ENCODE data around the gene ANO9.

ANO9 gene

GRCh38 chr11:380095-380480 lies 61.7 kb downstream of the ANO9 start:
- H3K27ac ChIP-seq = no peak overlapping the region
- no peaks in the 10 kb centered on the region for H3K9me3 ChIP-seq (ENCODE audit: severe bottlenecking)
- TF ChIP-seq, protein P1, sequence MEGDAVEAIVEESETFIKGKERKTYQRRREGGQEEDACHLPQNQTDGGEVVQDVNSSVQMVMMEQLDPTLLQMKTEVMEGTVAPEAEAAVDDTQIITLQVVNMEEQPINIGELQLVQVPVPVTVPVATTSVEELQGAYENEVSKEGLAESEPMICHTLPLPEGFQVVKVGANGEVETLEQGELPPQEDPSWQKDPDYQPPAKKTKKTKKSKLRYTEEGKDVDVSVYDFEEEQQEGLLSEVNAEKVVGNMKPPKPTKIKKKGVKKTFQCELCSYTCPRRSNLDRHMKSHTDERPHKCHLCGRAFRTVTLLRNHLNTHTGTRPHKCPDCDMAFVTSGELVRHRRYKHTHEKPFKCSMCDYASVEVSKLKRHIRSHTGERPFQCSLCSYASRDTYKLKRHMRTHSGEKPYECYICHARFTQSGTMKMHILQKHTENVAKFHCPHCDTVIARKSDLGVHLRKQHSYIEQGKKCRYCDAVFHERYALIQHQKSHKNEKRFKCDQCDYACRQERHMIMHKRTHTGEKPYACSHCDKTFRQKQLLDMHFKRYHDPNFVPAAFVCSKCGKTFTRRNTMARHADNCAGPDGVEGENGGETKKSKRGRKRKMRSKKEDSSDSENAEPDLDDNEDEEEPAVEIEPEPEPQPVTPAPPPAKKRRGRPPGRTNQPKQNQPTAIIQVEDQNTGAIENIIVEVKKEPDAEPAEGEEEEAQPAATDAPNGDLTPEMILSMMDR (IDR thresholded peaks at IDR 0.05; ENCODE audit: low read depth, low read length) = no peak
- H3K36me3 ChIP-seq = peaks cover 59% of the 10 kb centered on the region
- no peaks in the 10 kb centered on the region for H3K27me3 ChIP-seq (ENCODE audit: insufficient read depth, low read depth, severe bottlenecking)
- H3K4me3 ChIP-seq (ENCODE audit: low read depth, low read length) = no peak overlapping the region
- no peak for DNase-seq

DNA sequence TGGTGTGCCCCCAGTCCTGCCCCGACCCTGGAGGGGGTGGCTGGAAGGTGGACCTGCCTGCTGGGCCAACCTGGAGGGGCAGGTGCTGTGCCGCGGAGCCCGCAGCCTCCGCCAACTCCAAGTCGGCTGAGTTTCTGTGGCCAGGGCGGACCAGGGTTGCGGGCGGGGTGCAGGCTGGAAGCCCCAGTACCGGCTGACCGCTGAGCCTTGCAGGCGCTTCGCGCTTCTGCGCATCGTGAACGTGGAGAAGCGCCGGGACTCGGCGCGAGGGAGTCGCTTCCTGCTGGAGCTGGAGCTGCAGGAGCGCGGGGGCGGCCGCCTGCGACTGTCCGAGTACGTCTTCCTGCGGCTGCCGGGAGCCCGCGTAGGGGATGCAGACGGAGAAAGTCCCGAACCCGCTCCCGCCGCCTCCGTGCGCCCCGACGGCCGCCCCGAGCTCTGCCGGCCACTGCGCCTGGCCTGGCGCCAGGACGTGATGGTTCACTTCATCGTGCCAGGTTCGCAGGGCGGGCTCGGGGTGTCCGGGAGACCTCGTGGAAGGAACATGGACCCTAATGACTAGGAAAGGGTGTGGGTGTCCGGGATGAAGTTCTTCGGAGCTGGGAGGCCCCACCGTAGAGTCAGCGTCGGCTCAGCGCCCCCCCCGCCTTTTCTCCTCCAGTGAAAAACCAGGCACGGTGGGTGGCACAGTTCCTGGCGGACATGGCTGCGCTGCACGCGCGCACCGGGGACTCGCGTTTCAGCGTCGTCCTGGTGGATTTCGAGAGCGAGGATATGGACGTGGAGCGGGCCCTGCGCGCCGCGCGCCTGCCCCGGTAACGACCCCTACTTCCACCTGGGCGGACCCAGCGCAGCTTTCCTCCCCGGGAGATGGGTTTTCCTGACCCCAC lies 62.4 kb downstream of the ANO9 start:
- Histone ChIP-seq H3K9me3 (ENCODE audit: severe bottlenecking) (no peaks in the 10 kb centered on the region), H3K27ac (no peak overlapping the region), H3K36me3 (peaks cover 59% of the 10 kb centered on the region), H3K4me3 (ENCODE audit: low read depth, low read length) (no peak overlapping the region), H3K27me3 (ENCODE audit: insufficient read depth, low read depth, severe bottlenecking) (no peaks in the 10 kb centered on the region)
- TF ChIP-seq, protein P1 (IDR thresholded peaks at IDR 0.05; ENCODE audit: low read depth, low read length) = no peak
- DNase-seq = no peak

GRCh38 chr11:377883-378500 lies 63.8 kb downstream of the ANO9 start:
- no peak overlapping the region for H3K4me3 ChIP-seq (ENCODE audit: low read depth, low read length)
- H3K36me3 ChIP-seq = peaks cover 69% of the 10 kb centered on the region
- no peak for DNase-seq
- no peaks in the 10 kb centered on the region for H3K9me3 ChIP-seq (ENCODE audit: severe bottlenecking)
- H3K27ac ChIP-seq = no peak overlapping the region
- no peaks in the 10 kb centered on the region for H3K27me3 ChIP-seq (ENCODE audit: insufficient read depth, low read depth, severe bottlenecking)
- TF ChIP-seq, protein P1 (IDR thresholded peaks at IDR 0.05; ENCODE audit: low read depth, low read length) = no peak

GRCh38 chr11:377174-377865 lies 64.5 kb downstream of the ANO9 start:
- Histone ChIP-seq H3K27me3 (ENCODE audit: insufficient read depth, low read depth, severe bottlenecking) (no peaks in the 10 kb centered on the region), H3K4me3 (ENCODE audit: low read depth, low read length) (no peak overlapping the region), H3K9me3 (ENCODE audit: severe bottlenecking) (no peaks in the 10 kb centered on the region), H3K27ac (no peak overlapping the region), H3K36me3 (peaks cover 72% of the 10 kb centered on the region)
- TF ChIP-seq, protein P1 (IDR thresholded peaks at IDR 0.05; ENCODE audit: low read depth, low read length) = no peak
- DNase-seq = no peak

DNA sequence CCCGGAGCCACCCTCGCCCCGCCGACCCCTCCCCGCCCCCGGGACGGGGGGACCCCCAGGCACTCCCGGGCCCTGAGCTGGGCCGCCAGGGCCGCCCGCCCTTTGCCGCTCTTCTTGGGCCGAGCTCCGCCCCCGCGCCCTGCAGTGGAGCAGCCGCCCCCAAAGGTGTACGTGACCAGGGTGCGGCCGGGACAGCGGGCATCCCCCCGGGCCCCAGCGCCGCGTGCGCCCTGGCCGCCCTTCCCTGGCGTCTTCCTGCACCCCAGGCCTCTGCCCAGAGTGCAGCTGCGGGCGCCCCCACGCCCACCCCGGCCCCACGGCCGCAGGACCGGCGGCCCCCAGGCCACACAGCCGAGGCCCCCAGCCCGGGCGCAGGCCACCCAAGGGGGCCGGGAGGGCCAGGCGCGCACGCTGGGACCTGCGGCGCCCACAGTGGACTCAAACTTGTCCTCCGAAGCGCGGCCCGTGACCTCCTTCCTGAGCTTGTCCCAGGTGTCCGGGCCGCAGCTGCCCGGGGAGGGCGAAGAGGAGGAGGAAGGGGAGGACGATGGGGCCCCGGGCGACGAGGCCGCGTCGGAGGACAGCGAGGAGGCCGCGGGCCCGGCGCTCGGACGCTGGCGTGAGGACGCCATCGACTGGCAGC lies 65.2 kb downstream of the ANO9 start:
- TF ChIP-seq, protein P1 (IDR thresholded peaks at IDR 0.05; ENCODE audit: low read depth, low read length) = no peak
- no peak overlapping the region for H3K27ac ChIP-seq
- H3K4me3 ChIP-seq (ENCODE audit: low read depth, low read length) = no peak overlapping the region
- H3K9me3 ChIP-seq (ENCODE audit: severe bottlenecking) = no peaks in the 10 kb centered on the region
- H3K27me3 ChIP-seq (ENCODE audit: insufficient read depth, low read depth, severe bottlenecking) = no peaks in the 10 kb centered on the region
- H3K36me3 ChIP-seq = peaks cover 70% of the 10 kb centered on the region
- no peak for DNase-seq
